NCI-H128 (cell line): Measurements from ENCODE around the gene PARP12.

ENCODE experiments used
- DNase-seq: peaks from one replicate; lab custom pipeline; 2025; ENCODE audit not compliant: unreplicated experiment; lab: John Stamatoyannopoulos, UW

PARP12 gene

DNA sequence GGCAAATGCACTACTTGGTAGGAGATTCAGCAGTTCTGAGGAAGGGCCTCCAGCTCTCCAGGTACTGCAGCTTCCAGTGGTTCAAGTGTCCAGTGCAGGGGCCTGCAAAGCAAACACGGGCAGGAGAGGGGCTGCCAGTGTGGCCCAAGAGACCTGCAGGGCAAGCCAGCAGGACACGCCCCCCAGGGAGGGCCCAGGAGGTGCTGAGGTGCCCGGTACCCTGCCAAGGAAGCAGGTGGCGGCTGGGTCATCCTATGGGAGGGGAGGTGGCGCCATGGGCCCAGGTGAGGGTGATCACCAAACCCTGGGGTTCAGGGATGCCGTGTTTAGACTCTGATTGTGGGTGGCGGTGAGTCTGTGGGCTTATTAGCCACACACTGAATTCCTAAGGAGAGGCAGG is 45.7 kb downstream of the PARP12 start:
- DNase-seq = no peak

DNA sequence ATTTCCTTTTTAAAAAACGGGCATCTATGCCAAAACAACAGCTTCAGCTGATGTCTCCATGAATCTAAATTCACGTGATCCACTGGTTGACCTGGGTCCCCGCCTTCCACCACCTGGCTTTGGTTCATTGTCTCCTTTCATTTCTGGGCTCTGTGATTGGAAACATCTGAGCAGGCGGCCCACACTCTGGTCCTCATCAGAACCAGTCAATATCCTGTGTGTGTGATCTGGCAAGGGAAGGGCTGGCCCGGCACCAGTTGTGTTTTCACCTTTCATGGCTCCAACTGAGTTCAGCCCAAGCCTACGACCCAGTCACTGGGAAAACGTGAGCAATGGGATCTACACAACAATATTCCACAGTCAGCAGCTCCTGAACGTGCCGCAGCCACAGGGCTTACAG is 46.2 kb downstream of the PARP12 start:
- DNase-seq = no peak

DNA sequence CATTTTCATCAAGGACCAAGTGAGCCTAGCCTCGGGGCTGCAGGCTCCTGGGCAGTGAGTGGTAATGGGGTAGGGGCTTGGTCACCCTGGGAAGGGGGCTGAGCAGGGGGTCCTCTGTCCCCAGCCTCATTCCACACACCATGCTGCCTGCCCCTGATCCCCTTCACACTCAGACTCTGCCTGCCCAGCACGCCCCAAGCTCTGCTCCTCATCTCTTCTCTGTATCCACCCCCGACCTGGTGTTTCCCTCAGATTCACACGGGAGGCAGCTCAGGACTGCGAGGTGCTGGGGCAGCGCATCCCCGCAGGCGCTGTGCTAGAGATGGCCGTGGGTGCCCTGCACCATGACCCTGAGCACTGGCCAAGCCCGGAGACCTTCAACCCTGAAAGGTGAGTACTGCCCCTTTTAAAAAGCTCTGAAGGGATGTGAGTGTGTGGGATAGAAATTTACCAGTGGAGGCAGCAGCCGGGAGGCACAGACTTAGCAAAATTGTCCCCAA is 47.2 kb downstream of the PARP12 start:
- no peak for DNase-seq

DNA sequence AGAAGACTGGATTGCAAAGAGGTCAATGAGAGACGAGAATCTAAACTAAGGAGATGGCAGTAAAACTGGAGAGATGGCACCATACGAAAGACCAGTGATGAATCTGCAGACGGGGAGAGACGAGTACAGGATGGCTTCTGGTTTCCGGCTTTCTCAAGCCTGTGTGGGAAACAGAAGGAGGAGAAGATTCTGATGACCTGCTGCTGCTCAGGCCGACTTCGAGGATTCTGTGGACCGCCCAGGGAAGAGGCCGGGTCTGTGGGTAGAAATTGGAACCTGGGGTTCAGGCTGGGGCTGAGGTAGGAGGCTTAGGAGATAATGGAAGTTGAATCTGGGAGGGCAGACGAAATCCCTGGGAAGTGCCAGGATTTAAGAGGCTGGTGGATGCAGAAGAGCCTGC is 48.6 kb downstream of the PARP12 start:
- no peak for DNase-seq

DNA sequence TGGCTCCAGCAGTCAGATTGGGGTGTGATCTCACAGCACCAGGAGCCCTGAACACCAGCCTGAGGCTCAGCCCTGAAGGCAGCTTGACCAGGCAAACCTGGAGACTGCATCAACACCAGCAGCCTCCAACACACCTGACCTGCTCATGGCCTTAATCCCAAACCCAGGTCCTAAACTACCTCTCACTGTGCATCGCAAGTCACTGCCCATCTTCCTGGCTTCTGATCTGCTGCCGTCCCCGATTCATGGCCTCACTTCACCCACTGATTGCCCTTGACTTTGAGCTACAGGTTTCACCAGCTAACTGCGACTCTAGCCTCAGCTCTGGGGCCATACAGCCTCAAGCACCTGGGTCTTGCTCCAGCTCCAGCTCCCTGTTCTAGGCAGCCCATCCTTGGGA is 49.1 kb downstream of the PARP12 start:
- no peak for DNase-seq

DNA sequence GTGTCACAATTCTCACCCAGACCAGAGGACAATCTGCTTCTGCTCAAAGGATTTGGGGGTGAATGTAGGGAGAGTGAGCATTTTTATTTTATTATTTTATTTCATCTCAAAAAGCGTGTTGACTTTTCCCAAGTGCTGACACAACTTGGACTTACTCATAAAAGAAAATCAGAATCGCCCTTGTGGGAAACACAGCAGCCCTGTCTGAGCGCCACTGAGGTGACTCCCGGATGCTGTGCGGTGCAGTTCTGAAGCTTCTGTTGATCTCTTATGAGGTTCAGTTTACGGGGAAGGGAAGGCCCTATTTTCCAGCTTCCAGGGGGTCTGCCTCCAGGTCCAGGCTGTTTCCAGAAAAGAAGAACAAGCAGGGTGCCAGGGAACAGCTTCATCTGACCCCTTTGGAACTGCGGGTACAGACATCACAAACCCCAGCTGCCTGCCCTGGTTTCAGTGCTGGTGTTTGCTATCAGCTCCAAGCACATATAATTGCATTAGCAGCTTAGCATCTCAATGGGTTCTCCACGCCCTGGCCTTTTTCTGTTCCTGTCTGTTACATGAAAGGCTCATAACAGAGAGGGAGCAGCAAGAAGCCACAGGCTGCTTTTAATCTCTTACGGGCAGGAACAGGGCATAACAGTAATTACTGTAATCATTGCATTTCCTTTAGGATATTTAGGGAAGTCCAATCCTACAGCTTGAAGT is 52.4 kb downstream of the PARP12 start:
- no peak for DNase-seq

DNA sequence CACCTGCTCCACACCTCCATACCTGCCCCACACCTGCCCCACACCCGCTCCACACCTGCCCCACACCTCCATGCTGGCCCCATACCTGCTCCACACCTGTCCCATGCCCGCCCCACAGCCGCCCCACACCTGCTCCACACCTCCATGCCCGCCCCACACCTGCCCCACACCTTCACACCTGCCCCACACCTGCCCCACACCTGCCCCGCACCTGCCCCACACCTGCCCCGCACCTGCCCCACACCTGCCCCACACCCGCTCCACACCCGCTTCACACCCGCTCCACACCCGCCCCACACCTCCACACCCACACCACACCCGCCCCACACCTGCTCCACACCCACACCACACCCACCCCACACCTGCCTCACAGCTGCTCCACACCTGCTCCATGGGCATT is 53.0 kb downstream of the PARP12 start:
- no peak for DNase-seq

DNA sequence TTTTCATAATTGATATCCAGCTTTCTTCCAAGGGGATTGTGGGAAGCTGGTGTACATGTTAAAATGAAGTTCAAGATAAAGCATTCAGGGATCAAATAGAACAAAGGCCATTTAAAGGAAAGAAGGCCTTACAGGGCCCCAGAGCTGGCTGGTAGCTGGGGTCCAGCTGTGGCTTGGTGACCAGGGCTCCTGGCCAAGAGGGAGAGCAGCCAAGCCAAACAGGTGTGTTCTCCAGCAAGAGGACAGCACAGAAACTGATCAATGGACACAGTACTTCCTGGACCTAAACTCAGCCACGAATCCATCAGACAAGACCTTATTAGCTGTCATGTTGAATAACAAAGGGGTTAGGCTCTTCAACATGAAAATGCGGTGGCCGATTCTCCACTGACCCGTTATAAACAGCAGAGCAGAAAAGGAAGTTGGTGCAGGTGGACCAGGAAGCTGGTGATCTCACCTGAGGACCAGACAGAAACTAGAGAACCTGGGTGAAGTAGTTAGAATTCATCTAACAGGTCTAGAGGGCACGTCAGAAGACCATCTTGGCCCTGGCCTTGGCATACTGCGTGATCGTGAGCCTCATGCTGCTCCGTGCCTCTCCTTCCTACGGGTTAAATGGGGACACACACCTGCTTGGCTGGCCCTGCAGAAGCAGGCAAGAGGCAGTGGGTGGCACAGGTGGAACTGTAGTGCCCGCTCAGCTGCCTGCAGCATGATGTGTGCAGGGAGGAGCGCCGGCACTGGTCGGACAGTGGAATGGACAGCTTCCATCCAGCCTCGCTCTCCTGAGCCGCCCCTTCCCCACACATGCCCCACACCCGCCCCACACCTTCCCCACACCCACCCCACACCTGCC is 53.8 kb downstream of the PARP12 start:
- no peak for DNase-seq

DNA sequence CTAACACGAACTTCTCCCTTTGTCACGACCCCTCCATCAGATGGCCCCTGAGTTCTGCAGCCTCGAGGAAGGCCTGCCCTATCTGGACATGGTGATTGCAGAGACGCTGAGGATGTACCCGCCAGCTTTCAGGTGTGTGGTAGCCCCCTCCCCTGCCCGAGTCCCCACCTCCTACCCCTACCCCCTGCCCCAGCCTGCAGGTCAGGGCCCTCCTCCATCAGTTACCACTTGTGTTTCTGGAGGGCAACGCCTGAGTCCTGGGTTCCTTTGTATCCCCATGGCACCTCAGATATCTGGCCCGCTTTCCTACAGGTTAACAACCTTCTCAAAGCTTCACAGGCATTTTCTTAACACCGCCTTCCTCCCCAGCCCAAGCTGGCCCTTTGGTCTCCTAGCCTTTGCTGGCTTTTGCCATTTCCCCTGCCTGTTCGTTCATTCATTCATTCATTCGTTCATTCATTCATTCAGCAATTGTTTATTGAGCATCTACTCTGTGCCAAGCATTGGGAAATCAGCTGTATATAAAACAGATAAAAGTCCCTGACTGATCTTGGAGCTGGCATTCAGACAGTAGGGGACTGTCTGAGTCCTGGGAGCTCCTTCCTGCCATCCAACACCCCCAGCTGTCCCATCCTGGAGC is 55.6 kb downstream of the PARP12 start:
- no peak for DNase-seq

DNA sequence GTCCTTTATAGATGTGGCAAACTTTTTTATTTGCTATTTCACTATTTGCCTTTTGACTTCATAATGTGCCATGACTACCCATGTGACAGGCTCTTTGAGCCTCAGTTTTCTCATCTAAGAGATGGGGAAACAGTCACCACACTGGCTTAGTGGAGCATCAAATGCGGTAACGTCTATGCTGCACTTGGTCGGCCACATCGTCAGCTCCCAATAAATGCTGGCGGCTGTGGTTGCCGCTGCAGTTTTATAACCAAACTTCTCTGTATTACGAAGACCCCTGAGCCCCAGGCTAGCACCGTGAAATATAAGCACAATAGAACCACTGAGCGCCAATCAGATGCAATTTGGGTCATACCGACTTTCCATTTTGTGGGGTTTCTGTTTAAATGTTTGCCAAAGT is 56.2 kb downstream of the PARP12 start:
- no peak for DNase-seq

DNA sequence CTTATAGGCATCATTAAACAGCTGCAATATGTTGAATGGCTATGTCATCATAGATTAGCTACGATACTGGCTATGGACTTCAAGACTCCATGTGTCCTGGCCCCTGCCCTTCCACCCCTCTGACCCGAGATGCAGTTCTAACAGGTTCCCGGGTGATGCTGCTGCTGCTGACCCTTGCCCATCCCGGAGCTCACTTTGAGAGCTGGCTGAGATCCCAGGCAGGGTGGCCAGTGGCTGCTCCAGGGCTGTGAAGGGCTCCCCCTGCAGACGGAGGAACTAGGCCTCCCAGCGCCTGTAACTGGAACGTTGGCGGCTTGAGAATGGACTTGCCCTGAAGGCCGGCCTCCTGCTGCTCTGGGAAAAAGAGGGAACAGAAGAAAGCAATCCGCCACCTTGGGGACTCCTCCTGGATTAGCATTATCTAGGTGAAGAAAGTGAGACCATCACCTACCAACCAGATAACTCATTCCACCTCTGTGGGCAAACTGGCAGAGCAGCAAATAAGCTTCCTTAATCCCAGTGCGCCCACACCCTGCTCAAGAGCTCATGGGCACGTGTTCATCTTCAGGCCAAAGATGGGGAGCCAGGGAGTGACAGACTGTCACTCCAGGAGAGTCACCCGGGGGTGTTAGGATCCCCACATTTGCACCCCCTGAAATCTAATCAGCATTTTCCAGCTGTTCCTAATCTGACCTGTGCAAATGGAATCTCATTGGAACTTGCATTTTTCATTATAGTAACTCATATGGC is 56.8 kb downstream of the PARP12 start:
- no peak for DNase-seq

DNA sequence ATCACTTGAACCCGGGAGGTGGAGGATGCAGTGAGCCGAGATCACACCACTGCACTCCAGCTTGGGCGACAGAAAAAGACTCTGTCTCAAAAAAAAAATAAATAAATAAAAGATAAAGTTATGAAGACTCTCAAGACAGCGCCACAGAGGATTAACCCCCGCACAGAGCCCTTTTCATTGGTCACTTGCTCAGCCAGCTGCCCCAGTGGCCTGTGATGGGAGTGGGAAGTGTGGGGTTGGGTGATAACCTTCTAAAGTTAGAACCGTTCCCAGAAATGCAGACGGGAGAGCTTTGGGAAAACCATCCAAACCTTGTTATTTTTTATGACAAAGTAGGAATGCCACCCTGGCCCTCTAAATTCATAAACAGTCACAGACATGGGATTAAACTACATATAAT is 57.4 kb downstream of the PARP12 start:
- no peak for DNase-seq

DNA sequence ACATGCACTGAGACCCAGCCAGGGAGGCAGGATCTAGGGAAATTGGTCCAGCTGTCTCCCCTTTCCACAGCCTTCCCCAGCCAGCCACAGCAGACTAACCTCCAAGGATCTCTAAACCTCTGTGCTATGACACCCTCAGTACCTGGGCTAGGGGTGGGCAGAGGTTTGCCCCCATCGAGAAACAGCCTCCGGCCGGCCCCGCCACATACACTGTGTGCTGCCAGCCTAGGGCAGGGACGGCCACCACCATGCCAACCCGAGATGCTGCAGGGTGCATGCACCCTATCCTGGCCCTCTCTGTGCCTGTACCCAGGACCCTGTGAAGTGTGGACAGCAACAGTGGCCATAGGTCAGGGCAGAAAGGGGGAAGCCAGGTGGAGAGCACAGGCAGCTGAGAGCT is 58.1 kb downstream of the PARP12 start:
- DNase-seq = no peak

DNA sequence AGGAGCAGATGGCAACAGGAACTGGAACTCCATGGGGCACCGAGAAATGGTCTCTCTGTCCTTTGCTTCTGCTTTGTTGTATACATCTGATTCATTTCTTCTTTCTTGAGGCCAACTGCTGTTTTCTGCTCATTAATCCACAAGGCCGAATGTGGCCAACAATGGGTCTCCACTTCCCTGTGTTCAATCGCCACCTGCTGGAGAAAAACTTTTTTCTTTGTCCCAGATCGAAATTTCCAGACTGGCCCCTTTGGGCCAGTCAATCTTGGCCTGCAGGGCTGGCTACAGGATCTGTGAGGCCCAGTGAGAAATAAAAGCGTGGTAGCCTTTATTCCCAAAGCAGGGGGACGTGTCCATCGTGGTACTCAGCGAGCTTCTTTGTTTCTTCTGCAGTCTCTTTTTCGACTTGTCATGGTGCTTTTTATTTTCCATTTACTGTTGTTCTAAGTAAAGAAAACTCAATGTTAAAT is 58.8 kb downstream of the PARP12 start:
- no peak for DNase-seq

DNA sequence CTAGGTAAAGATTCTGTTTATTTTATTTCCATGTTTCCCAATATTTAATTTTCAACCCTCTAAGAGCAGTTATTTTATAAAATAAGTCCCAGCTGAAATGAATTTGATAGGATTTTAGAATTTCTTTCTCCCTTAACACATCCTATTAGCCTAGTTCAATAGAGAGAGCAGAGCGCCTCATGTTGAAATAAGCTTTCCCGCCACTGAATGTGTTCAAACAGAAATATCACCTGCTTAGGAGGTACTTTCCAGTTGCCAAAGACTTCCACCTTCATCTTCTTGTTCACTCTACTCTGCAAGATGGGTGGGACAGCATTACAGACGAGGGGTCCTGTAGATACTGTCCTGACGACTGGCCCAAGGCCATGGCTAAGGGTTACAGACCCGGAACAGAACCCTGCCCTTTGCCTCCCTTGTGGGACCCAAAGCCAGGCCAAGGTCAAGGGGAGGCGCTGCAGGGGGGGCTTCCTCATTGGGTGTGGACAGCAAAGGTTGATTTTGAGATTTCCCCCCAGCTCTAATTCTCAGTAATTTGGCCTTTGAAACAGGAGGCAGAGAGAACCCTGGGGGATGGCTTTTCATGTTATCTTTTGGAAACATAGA is 62.0 kb downstream of the PARP12 start:
- no peak for DNase-seq

DNA sequence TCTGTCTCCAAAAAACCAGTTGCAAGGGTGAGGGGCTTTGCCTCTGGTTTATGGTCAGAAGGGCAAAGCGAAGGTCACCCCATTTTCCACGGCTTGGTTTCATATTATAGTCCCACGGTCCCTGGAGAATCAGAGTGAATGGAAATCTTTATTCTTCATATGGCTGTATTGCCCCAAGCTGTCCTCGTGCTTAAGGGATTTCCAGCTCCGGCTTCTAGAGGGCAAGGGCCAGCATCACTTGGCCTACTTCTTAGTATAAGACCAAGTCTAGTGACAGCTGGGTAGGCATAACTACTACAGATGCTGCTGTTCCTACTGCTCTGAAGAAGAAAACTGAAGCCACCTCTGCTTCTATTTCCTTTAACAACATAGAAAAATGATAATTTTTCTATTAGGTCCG is 63.2 kb downstream of the PARP12 start:
- no peak for DNase-seq

DNA sequence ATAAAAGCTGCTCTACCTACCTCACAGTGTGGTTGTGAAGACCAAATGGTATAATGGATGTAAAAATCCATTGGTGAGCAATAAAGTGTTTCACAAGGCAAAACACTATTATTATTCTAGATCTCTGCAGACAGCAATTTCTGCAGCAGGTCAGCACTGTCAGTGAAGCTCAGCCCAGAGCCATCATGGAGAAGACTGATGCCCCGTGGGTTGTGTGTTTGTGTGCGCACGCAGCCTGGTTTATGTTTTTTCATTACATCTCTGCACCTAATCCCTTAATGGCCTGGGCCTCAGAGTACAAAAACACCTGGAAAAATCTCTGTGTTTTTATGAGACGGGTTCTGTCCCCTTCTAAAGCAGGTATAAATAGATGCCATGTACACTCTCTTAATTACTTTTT is 64.2 kb downstream of the PARP12 start:
- DNase-seq = no peak

DNA sequence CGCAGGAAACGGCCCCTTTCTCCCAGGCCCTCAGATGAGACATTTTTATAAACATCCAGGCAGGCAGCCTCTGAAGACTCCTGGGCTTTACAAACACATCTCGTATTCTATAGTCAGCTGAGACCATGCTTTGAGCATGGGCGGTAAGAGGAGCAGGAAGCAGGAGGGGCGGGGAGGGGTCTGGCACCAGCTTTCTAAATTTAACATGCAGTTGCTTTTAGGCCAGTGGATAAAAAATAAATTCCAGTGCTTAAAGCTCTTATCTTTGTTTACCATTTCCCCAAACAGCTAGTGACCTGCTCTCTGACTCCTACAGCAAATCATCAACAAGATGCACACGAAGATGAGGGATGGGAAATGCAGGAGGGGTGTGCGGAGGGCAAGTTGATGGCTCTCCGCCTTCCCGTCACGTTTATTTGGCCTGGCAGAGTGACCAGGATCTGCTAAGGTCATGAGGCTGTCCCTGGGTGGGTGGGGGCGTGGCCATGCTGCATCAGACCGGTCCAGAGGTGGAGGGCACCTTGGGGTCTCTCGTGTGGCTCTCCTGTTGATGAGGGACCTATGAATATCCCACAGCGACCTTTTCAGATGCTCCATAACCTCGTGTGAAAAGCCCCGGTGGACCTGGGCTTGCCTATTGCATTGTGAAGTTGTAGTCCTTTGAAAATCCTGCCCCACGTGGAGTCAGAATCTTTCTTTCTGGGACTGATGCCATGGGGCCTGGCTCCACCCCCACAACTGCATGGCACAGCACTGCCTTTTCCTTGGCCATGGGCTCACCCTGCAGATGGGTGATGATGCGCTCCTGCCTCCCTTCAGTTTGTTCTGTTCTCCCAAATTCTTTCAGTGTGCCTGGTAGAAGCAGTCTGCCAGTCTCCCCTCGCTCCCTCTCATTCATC is 67.5 kb downstream of the PARP12 start:
- no peak for DNase-seq

DNA sequence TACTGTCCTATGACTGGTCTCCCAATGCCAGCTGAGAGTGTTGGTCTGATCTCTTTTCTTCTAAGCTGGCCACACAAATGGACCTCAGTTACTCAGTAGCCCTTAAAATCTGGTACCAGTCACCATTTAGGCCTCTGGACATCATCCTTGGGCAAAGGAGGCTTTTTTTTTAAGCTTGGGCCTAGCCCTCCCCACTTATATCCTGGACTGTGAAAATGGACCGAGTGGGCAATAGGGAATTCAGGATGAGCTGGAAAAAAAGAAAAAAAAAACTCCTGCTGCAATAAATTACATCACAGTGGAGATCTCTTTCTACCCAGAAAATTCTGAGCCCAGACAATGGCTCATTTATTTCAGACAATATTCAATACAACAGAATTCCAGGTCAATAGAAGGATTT is 68.4 kb downstream of the PARP12 start:
- DNase-seq = no peak

DNA sequence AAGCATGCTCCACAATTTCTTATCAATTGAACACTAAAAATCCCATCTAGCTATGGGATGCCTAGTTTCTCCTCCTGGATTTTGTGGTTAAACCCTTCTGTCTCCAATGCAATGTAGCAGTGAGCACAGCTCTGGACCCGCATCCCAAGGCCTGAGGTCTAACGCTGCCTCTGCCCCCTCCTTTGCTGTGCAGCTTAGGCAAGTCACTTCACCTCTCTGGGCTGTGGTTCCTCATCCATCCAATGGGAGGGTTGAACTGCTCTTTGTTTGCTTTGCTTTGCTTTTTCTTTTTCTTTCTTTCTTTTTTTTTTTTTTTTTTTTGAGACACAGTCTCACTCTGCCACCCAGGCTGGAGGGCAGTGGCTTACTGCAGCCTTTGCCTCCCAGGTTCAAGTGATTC is 69.2 kb downstream of the PARP12 start:
- DNase-seq = no peak
